Heart right ventricle (tissue), 16 donors: ENCODE measurements around the gene TRABD2B. TPM values are rescaled to one million over a fixed set of nuclear protein-coding genes. Genes with fewer than 3 reads are reported as not detected.

Source experiments
- ATAC-seq, 8 donors: fragments of 200-7000 bp; cut with Tn5 transposase; one replicate each; pipeline ENCODE4 v1.9.1; 2020; ENCODE audit warnings: mild to moderate bottlenecking in 8 of 8, moderate library complexity in 8 of 8, moderate number of reproducible peaks in 1 of 8
- DNase-seq, 2 donors: peaks; one replicate each; pipeline ENCODE4 v3.0.0-alpha.2; 2020
- H3K27ac ChIP-seq, 10 donors: fragments of 200-600 bp; sonication (generic) in 2 of 10; one replicate each; pipeline versions ENCODE4 v1.5.0 to v1.8.0; 2020 to 2022; ENCODE audit warnings: mild to moderate bottlenecking in 3 of 10
- H3K27me3 ChIP-seq, 7 donors: fragments of 200-600 bp; one replicate each; pipeline ENCODE4 v1.8.0; 2021 to 2022; ENCODE audit warnings: mild to moderate bottlenecking in 2 of 7
- H3K36me3 ChIP-seq, 9 donors: fragments of 200-600 bp; sonication (generic) in 1 of 9; one replicate each; pipeline versions ENCODE4 v1.5.0 to v1.8.0; 2020 to 2022; ENCODE audit warnings: mild to moderate bottlenecking in 2 of 9
- H3K4me1 ChIP-seq, 9 donors: fragments of 200-600 bp; sonication (generic) in 1 of 9; one replicate each; pipeline versions ENCODE4 v1.5.0 to v1.8.0; 2020 to 2022; ENCODE audit warnings: mild to moderate bottlenecking in 4 of 9
- H3K4me3 ChIP-seq, 10 donors: fragments of 200-600 bp; sonication (generic) in 2 of 10; one replicate each; pipeline versions ENCODE4 v1.5.0 to v1.8.0; 2020 to 2022; ENCODE audit warnings: mild to moderate bottlenecking in 7 of 10, moderate library complexity in 2 of 10
- H3K9me3 ChIP-seq, 11 donors: fragments of 200-600 bp in 10 of 11; sonication (generic) in 2 of 11; one replicate each; pipeline versions ENCODE4 v1.5.0 to v1.8.0; 2013 to 2022; ENCODE audit warnings: mild to moderate bottlenecking in 2 of 11, control low read depth in 1 of 11, moderate library complexity in 1 of 11
- WGBS, 2 donors: extraction: QIAGEN DNeasy Blood & Tissue Kit; methylation state at CpG; one replicate each; pipeline ENCODE4 v1.1.7; 2013; ENCODE audit warnings: inconsistent platforms in 1 of 2; 5-methylcytosine and 5-hydroxymethylcytosine counted together
- intact Hi-C, 10 donors: fragments of 100-400 bp; cut with DNase I; formaldehyde crosslinking; loops; one replicate each; pipeline versions ENCODE4 v1.11.1 to v1.14.2; 2022
- polyA plus RNA-seq, 2 donors: library from polyadenylated mRNA; stranded (reverse); fragments of 200-250 nt; gene quantifications; one replicate each; pipeline ENCODE4 v1.2.3, GENCODE V29; 2013
- total RNA-seq, 10 donors: library from RNA; stranded (reverse); fragmentation: NEBNext Ultra II Directional in 3 of 10; extraction: Animal tissue kit (Norgen Biotek cat#: 25700) in 3 of 10; gene quantifications; one replicate each; pipeline versions ENCODE4 v1.2.1 to v1.2.4, GENCODE V29; 2021 to 2023
- TF ChIP-seq, protein P1 (sequence below), 9 donors: fragments of 200-600 bp; sonication (generic) in 2 of 9; IDR thresholded peaks; one replicate each; pipeline versions ENCODE4 v1.5.0 to v1.8.0; 2021 to 2022; ENCODE audit warnings: antibody characterized with exemption in 9 of 9, mild to moderate bottlenecking in 5 of 9, moderate library complexity in 1 of 9
- donor health status: Arrhythmogenic right ventricular cardiomyopathy.
- donor health status: ischemic (EF 13 %, LVEDD 7.1; RV severe dilation, severe dysfunction).
- donor health status: healthy with polysubstance abuse.
- donor health status: DM: no; HTN: yes; CAD: no.
- donor health status: DM: no; HTN: no; CAD: no.
- donor health status: ischemic (EF 25% LVEDD 6.9; RV normal size, moderate dysfunction).
- donor health status: ischemic (EF 25% LVEDD 5.7; RV mildly dilated, moderate dysfunction).
- donor health status: healthy.
- donor health status: DM: yes; HTN: yes; CAD: no.
- donor health status: Ischemic cardiomyopathy.
- donor health status: ischemic (EF 35%, LVEDD 5.7; RV mildly dilated, moderate dysfunction).
- donor health status: nonischemic (EF 11% LVEDD 7.7; RV severe dilation, severe dysfunction).
- donor health status: DM: yes; HTN: yes; CAD: no.
- donor health status: PGD.
- donor health status: ischemic (EF 29% LVEDD 5.4; RV normal size, mild dysfunction).
- donor health status: nonischemic (EF 23%, LVEDD 6.1; RV moderate dilation, normal function).

TRABD2B gene
- total and polyA plus RNA-seq, 12 donors = 0.21 to 1.1 (median 0.53) TPM

DNA sequence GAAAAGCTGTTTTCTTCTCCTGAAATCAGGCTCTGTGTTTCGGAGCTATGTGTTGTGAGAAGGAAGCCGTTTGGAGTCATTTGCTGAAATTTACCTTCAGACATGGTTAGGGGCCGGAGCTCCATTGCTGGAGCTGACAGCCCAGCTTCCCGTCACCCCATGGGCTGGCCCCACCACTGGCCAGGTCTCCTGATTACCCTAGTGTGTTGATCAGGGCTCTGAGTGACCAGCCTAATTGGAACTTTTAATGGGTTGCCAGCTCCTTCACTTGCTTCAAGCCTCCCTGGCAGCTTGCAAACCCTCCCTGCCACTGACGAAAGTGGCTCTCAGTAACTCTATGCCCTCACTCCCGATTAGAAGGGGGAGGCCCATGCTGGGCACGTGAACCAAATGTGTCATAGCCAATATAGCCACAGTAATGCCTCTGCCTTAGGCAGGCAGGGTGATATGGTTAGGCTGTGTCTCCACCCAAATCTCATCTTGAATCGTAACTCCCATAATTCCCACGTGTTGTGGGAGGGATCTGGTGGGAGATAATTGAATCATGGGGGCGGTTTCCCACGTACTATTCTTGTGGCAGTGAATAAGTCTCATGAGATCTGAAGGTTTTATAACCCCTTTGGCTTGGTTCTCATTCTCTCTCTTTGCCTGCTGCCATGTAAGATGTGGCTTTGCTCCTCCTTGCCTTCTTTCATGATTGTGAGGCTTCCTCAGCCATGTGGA, 224.1 kb downstream of the TRABD2B start:
- DNase-seq (no peak), ATAC-seq (peak in 5 of 8 donors; percentile 37 to 62 (median 49))
- intact Hi-C loops = no loop called here

DNA sequence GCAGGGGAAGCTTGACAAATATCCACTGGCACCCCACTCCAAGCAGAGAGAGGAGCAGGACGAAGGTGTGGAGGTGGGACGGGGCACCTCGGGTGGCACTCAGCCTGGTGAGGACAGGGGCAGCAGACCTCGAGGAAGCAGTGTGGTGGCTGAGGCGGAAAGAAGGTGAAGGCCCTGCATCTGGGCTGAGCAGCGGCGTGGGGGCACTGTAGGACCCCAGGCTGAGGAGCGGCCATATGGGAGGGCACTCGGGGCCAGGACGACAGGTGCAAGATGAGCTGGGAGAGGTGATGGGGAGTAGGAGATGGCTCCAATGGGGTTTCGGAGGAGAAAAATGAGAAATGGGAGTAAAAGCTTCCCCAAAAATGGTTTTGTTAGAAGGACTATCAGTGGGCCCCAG, 224.9 kb downstream of the TRABD2B start:
- TF ChIP-seq, protein P1, sequence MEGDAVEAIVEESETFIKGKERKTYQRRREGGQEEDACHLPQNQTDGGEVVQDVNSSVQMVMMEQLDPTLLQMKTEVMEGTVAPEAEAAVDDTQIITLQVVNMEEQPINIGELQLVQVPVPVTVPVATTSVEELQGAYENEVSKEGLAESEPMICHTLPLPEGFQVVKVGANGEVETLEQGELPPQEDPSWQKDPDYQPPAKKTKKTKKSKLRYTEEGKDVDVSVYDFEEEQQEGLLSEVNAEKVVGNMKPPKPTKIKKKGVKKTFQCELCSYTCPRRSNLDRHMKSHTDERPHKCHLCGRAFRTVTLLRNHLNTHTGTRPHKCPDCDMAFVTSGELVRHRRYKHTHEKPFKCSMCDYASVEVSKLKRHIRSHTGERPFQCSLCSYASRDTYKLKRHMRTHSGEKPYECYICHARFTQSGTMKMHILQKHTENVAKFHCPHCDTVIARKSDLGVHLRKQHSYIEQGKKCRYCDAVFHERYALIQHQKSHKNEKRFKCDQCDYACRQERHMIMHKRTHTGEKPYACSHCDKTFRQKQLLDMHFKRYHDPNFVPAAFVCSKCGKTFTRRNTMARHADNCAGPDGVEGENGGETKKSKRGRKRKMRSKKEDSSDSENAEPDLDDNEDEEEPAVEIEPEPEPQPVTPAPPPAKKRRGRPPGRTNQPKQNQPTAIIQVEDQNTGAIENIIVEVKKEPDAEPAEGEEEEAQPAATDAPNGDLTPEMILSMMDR (IDR thresholded peaks at IDR 0.05) = no peak
- Histone ChIP-seq H3K27ac (no peak overlapping the region), H3K36me3 (no peaks in the 10 kb centered on the region), H3K27me3 (peaks cover 0 to 5% (median 0%) of the 10 kb centered on the region in 7 donors), H3K9me3 (no peaks in the 10 kb centered on the region), H3K4me3 (no peak overlapping the region), H3K4me1 (peaks cover 0 to 21% (median 11%) of the 10 kb centered on the region in 9 donors)
- DNase-seq (no peak), ATAC-seq (no peak)
- WGBS, 2 donors = 96% methylated on average over 11 of the region's 11 CpGs
- intact Hi-C loops = no loop called here

More for the DNA sequence above, 224.1 kb downstream of the TRABD2B start:
- 74 to 77% methylated on average over 11 of the region's 11 CpGs for WGBS, 2 donors
- no peaks in the 10 kb centered on the region for H3K36me3 ChIP-seq
- H3K27ac ChIP-seq = no peak overlapping the region
- H3K27me3 ChIP-seq = peaks cover 0 to 5% (median 0%) of the 10 kb centered on the region in 7 donors
- H3K4me1 ChIP-seq = peaks cover 0 to 13% (median 5%) of the 10 kb centered on the region in 9 donors
- TF ChIP-seq, protein P1 (IDR thresholded peaks at IDR 0.05) = no peak
- no peaks in the 10 kb centered on the region for H3K9me3 ChIP-seq
- no peak overlapping the region for H3K4me3 ChIP-seq

DNA sequence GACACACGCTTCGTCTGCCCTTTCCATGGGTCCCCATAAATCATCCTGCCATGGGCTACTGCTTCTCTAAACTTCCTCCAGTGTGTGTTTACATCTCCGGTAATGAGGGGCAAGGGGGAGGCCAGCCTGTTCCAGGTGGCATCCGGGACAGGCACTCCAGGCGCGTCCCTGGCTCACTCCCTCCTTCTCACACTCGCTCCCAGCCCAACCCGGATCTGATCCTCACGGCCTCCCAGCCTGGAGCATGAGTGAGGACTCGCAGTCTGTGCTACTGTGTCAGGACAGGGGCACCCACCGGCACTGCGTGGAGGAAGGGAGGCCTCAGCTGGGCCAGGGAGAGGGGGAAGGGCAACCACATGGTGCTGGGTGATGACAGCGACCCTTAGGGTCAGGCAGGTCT, 225.4 kb downstream of the TRABD2B start:
- H3K27me3 ChIP-seq = peaks cover 0 to 5% (median 0%) of the 10 kb centered on the region in 7 donors
- ATAC-seq (no peak), DNase-seq (no peak)
- H3K4me1 ChIP-seq = peaks cover 0 to 27% (median 16%) of the 10 kb centered on the region in 9 donors
- intact Hi-C loops = no loop called here
- no peak overlapping the region for H3K4me3 ChIP-seq
- TF ChIP-seq, protein P1 (IDR thresholded peaks at IDR 0.05) = no peak
- no peaks in the 10 kb centered on the region for H3K9me3 ChIP-seq
- 81 to 86% methylated on average over 13 of the region's 13 CpGs for WGBS, 2 donors
- H3K27ac ChIP-seq = no peak overlapping the region
- H3K36me3 ChIP-seq = no peaks in the 10 kb centered on the region

DNA sequence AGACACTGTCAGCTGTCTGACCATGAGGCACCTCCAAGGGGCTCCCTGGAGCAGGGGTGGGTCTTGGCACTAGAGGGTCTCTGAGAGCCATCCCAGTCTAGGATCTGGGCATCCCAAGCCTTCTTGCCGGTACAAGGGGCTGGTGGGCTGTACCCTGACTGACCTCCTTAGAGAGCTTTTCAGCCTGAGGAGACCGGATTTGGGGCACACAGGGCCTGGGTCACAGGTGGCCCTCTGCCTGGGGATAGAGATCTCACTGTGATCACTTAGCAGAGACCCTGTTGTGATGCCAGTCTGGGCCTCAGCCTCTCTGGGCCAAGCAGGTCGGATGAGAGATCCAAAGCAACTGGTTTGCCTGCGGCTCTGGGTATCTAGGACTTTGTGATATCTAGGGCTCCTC, 227.2 kb downstream of the TRABD2B start:
- intact Hi-C loops = no loop called here
- TF ChIP-seq, protein P1 (IDR thresholded peaks at IDR 0.05) = no peak
- 95 to 96% methylated on average over 4 of the region's 4 CpGs for WGBS, 2 donors
- Histone ChIP-seq H3K4me1 (peaks cover 0 to 39% (median 19%) of the 10 kb centered on the region in 9 donors), H3K36me3 (no peaks in the 10 kb centered on the region), H3K27me3 (peaks cover 0 to 5% (median 0%) of the 10 kb centered on the region in 7 donors), H3K4me3 (no peak overlapping the region), H3K27ac (no peak overlapping the region), H3K9me3 (no peaks in the 10 kb centered on the region)
- no peak for ATAC-seq
- DNase-seq = no peak
